Rectal smooth muscle tissue (tissue), 1 donor: Measurements from ENCODE around the gene NAGPA.
"Not testable (repeated sequence)": the region's sequence is repeated elsewhere in the genome, so short reads cannot be mapped to it uniquely, and the experiment has no call there.

Experiments used
- H3K27ac ChIP-seq: one replicate; pipeline ENCODE4 v1.7.0; 2013; ENCODE audit warnings: low read depth, low read length, inconsistent platforms
- H3K27me3 ChIP-seq: one replicate; pipeline ENCODE4 v1.7.0; 2013; ENCODE audit warnings: low read length; ENCODE audit not compliant: control insufficient read depth, insufficient read depth
- H3K36me3 ChIP-seq: one replicate; pipeline ENCODE4 v1.7.0; 2013; ENCODE audit warnings: low read length; ENCODE audit not compliant: control insufficient read depth, insufficient read depth
- H3K4me1 ChIP-seq: one replicate; pipeline ENCODE4 v1.7.0; 2013; ENCODE audit warnings: low read length; ENCODE audit not compliant: control insufficient read depth, insufficient read depth
- H3K4me3 ChIP-seq: one replicate; pipeline ENCODE4 v1.7.0; 2013; ENCODE audit warnings: low read length
- H3K9ac ChIP-seq: one replicate; pipeline ENCODE4 v1.7.0; 2013; ENCODE audit warnings: low read length

NAGPA gene

DNA sequence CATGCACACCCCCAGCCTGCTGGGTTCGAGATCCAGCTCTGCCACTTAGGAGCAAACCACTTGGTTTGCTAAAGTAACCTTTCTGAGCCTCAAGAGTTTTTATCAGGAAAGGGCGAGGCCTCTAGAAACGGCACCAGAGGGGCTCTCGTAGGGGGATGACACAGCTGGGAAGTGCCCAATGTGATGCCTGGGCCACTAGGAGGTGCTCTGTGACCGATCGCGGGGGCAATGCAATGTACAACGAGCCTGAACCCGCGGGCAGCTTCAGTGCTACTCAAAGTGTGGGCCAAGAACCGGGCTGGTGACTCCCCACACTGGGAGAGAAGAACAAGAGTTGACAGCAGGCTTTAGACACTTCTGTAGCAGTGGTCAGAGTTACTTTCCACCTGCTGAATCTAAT is 22.6 kb upstream of the NAGPA start:
- Histone ChIP-seq H3K27me3 (no peaks in the 10 kb centered on the region), H3K36me3 (no peaks in the 10 kb centered on the region), H3K9ac (no peak overlapping the region), H3K27ac (no peak overlapping the region), H3K4me1 (no peaks in the 10 kb centered on the region), H3K4me3 (no peak overlapping the region)

DNA sequence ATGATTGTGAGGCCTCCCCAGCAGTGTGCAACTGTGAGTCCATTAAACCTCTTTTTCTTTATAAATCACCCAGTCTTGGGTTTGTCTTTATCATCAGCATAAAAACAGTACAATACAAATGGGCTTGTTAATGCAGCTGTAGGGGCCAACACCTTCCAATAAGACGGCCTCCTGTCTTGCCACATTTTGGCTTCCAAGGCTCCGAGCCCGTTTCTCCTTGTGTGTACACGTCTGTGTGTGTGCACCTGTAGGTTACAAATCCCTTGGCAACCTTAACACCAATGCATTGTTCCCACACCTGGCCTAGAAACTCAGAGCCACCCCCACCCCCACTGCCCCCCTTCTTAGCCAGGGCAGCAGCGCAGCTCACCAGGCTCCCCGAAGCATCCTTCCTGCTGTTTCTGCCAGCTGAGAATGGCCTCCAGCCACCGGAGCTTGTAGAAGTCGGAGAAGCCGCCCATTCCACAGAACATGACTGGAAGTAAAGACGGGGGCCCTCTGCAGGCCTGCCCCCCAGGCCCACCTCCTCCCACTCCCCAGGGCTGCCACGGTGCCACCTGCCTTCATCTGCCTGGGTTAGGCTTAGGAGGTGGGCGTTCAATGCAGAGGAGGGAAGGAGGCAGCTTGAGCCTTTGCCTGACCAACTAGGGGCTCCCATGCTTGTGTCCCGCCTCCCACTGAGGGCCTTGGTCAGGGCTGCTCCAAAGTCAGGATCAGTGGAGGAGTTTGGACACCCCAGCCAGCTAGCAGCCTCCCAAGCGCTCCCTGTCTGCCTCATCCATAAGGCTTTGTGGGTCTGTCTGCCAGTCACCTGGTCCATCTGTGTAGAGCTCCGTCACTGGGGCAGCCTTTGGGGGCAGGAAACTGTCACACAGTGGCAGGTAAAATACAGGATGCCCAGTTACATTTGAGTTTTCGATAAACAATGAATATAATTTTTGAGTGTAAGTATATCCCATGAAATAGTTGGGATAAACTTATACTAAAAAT is 21.4 kb upstream of the NAGPA start:
- Histone ChIP-seq H3K9ac (no peak overlapping the region), H3K36me3 (no peaks in the 10 kb centered on the region), H3K4me3 (no peak overlapping the region), H3K27ac (no peak overlapping the region), H3K4me1 (no peaks in the 10 kb centered on the region), H3K27me3 (no peaks in the 10 kb centered on the region)

DNA sequence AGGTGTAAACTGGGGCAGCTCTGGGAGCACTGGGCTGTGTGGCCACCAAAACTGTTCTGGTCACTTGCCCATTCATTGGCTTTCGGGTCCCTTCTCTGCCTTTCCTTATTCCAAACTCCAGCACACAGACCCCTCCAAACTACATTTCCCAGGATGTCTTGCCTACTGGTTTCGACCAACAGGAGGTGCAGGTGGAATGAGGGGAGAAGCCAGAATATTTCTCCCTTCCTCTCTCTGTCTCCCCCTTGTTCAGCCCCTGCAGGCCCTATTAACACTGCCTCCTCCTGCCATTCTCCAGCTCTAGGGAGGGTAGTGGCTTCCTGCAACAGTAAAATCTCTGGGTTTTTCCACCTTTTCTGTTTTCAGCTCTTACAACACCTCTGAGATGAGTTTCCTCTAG is 13.2 kb upstream of the NAGPA start:
- H3K27ac ChIP-seq = no peak overlapping the region
- no peak overlapping the region for H3K9ac ChIP-seq
- H3K4me1 ChIP-seq = no peaks in the 10 kb centered on the region
- no peaks in the 10 kb centered on the region for H3K36me3 ChIP-seq
- H3K27me3 ChIP-seq = no peaks in the 10 kb centered on the region
- no peak overlapping the region for H3K4me3 ChIP-seq

DNA sequence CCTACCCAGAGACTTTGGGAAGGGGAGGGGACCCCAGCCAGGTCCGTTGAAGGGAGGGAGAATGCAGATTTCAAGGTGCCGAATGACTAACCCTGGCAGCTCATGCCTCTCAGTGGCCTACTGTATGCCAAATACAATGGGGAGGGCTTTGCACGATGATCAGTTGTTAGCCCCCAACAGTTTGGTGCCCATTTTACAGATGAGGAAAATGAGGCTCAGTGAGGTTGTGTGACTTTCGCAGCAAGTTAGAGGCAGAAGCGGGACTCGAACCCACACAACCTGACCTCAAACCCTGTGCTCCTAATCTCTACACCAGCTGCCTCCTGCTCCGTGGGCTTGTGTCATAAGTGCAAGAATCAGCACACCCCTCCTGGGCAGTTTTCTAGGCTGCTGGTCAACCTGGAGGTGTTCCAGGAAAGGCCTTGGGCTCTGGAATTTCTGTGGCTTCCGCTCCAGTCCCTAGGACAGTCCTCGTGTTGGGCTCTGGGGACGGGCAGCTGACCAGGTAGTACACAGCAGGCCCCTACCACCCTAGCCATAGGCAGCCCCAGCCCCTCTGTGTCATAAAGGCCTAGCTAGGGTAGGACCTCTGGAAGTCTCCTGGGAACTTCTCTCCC is 11.9 kb upstream of the NAGPA start:
- Histone ChIP-seq H3K4me3 (no peak overlapping the region), H3K9ac (no peak overlapping the region), H3K36me3 (no peaks in the 10 kb centered on the region), H3K27ac (no peak overlapping the region), H3K27me3 (no peaks in the 10 kb centered on the region), H3K4me1 (no peaks in the 10 kb centered on the region)

DNA sequence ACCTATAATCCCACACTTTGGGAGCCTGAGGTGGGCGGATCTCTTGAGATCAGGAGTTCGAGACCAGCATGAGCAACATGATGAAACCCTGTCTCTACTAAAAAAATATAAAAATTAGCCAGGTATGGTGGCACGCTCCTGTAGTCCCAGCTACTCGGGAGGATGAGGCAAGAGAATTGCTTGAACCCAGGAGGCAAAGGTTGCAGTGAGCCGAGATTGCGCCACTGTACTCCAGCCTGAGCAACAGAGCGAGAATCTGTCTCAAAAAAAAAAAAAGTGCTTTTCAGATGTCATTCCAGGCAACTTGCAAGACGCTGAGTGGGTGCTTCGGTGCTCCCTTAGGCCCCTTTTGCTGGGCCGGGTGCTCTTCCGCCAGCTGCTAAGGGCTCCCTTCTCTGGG is 10.8 kb upstream of the NAGPA start:
- not testable (repeated sequence) for H3K27ac ChIP-seq, H3K36me3 ChIP-seq, H3K4me3 ChIP-seq, H3K4me1 ChIP-seq, H3K27me3 ChIP-seq, H3K9ac ChIP-seq

DNA sequence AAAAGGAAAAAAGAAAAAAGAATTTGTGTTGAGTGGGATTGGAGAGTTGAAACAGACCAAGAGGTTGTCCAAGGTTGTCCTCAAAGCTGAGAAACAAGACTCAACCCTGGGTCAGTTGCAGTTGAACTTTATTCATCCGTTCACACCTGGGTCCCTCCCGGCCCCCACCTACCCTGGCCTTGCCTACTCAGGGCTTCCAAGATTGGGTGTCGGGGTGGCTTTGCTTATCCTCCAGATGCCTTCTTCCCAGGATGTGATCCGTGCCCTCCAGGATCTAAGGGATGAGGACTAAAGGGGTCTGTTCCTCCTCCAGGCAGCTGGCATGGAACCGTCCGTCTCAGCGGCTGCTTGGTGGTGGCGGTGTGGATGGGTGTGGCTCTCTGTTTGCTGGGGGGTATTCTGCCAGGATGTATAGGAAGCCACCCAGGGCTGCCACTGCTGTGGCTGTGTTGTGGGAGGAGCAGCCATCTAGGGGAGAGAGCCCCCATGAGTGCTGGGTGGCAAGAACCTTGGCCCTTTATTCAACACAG is 10.3 kb upstream of the NAGPA start:
- Histone ChIP-seq H3K27me3 (no peaks in the 10 kb centered on the region), H3K9ac (no peak overlapping the region), H3K27ac (no peak overlapping the region), H3K4me3 (no peak overlapping the region), H3K36me3 (no peaks in the 10 kb centered on the region), H3K4me1 (no peaks in the 10 kb centered on the region)

DNA sequence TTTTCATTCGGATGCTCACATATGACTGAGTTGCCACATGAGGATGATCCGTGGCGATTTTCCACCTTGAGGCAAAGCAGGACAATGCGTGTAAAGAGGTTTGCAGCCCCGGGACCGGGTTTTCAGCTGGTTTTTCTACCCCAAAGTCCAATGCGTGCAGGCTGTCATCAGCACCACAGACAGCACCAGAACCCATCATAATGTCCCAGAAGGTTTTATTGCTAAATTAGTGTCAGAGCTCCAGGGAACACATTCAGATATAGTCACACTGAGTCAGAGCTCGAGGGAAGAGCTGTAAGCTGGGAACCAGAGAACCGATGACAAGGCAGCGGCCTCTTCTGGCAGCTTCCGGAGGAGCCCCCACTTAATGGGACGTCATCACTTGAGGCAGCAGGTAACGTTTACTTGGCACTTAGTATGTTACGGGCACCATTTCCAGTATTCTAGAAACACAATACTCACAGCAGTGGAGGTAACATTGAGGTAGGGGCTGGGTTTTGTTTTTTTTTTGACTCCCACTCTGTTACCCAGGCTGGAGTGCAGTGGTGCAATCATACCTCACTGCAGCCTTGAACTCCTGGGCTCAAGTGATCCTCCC is 8.9 kb upstream of the NAGPA start:
- H3K9ac ChIP-seq = no peak overlapping the region
- H3K27ac ChIP-seq = no peak overlapping the region
- H3K4me3 ChIP-seq = no peak overlapping the region
- H3K4me1 ChIP-seq = no peaks in the 10 kb centered on the region
- H3K27me3 ChIP-seq = no peaks in the 10 kb centered on the region
- no peaks in the 10 kb centered on the region for H3K36me3 ChIP-seq

DNA sequence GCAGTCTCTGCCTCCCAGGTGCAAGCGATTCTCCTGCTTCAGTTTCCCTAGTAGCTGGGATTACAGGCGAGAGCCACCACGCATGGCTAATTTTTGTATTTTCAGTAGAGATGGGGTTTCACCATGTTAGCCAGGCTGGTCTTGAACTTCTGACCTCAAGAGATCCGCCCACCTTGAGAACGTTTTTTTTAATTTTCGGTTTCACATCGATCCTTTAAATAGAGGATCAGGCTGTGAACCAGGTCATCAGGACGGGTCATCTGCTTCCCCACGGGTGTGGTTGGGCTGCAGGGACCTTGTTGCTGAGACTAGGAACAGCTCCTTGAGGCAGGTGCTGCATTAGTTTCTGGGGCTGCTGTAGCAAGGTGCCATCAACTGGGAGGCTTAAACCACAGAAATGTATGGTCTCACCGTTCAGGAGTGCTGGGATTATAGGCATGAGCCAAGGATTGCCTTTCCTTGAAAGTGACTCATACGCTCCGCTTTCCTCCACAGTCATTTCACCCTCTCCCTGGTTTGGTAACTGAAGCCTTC is 7.9 kb upstream of the NAGPA start:
- no peak overlapping the region for H3K27ac ChIP-seq

DNA sequence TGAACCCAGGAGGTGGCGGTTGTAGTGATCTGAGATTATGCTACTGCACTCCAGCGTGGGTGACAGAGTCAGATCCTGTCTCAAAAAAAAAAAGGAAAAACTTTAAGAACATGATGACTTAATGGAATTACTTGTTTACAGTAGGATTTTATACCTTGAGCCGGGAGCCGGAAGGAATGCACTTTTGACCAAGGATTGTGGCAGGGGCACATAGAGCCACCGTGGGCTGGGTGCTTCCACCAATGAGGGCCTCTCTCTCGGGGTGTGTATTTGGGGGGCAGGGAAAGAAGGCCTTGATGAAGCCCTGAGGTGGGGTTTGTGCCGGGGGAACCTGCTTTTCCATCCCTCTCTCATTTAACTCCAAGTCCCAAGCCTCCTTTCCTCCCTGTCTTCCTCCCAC is 6.7 kb upstream of the NAGPA start:
- H3K27ac ChIP-seq = no peak overlapping the region
- no peaks in the 10 kb centered on the region for H3K36me3 ChIP-seq
- no peaks in the 10 kb centered on the region for H3K27me3 ChIP-seq

More for the DNA sequence above, 7.9 kb upstream of the NAGPA start:
- H3K36me3 ChIP-seq = no peaks in the 10 kb centered on the region
- no peak overlapping the region for H3K4me3 ChIP-seq
- H3K27me3 ChIP-seq = no peaks in the 10 kb centered on the region
- no peaks in the 10 kb centered on the region for H3K4me1 ChIP-seq
- no peak overlapping the region for H3K9ac ChIP-seq

DNA sequence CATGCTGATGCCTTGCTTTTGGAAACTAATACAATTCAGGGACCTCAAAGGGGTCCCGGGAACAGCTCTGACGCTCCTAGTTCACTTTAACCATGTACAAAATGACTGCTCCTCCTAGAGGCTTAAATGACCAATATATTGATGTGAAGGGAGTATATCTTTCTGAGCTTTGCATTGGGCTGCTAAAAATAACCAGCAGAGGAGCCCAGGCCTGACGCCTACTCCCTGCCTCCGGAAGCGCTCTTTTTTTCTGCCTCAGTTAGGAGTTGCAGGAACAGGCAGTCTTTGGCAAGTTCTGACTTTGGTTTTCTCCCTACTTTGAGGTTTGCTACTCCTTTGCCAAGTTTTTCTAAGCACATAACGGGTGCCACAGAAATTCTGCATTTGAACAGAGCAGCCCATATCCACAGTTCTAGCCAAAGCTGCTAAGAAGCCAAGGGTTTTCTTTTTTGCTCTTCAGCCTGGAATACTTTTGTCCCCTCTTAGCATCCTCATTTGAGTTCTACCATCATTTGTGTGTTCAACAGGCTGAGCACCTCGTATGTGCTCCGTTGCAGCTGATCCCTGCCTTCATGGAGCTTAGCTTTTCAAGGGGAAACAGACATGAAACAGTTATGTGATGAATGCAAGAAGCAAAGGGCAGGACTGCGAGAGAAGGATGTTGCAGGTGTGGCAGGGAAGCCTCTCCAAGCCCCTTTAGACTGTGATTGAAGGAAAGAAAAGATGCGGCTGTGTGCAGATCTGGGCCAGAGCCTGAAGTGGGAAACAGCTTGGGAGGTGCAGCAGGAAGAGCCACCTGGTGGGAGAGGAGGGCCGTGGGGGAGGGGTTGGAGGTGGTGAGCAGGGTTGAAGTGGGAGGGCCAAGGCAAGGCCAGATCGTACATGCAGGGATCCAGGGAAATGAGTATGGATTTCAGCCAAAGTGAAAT is 2.8 kb upstream of the NAGPA start:
- Histone ChIP-seq H3K36me3 (no peaks in the 10 kb centered on the region), H3K27me3 (no peaks in the 10 kb centered on the region), H3K4me1 (peaks cover 12% of the 10 kb centered on the region), H3K27ac (no peak overlapping the region), H3K9ac (no peak overlapping the region), H3K4me3 (no peak overlapping the region)

More for the DNA sequence above, 6.7 kb upstream of the NAGPA start:
- no peak overlapping the region for H3K9ac ChIP-seq
- no peaks in the 10 kb centered on the region for H3K4me1 ChIP-seq
- no peak overlapping the region for H3K4me3 ChIP-seq

DNA sequence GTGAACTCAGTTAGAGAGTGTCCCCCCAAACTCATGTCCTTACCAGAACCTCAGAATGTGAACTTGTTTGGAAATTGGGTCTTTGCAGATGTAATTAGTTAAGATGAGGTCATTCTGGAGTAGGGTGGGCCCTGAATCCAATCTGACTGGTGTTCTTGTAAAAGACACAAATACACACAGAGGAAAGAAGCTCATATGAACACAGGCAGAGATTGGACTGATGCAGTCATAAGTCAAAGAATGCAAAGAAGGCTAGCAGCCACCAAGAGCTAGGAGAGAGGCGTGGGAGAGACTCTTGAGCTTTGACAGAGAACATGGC is 2.1 kb upstream of the NAGPA start:
- Histone ChIP-seq H3K36me3 (no peaks in the 10 kb centered on the region), H3K9ac (no peak overlapping the region), H3K4me1 (peaks cover 12% of the 10 kb centered on the region), H3K4me3 (no peak overlapping the region), H3K27ac (no peak overlapping the region), H3K27me3 (no peaks in the 10 kb centered on the region)
